Suppressor macrophage treated with lipopolysaccharide for 4 hours (primary cell): Measurements from ENCODE around the gene CDH15.
"Not testable (repeated sequence)": the region's sequence is repeated elsewhere in the genome, so short reads cannot be mapped to it uniquely, and the experiment has no call there.

Source experiments
- DNase-seq: peaks from one replicate; pipeline ENCODE4 v3.0.0-alpha.2; 2020

CDH15 gene

GRCh38 chr16:89202422-89203215 is 31.1 kb downstream of the CDH15 start:
- DNase-seq = no peak

GRCh38 chr16:89207993-89208392 is 36.4 kb downstream of the CDH15 start:
- DNase-seq = no peak

GRCh38 chr16:89209522-89210044 is 38.0 kb downstream of the CDH15 start:
- DNase-seq = no peak

- no peak for DNase-seq
These were observed 38.8 kb downstream of the CDH15 start for GRCh38 chr16:89210165-89210903.

GRCh38 chr16:89210904-89211515 is 39.5 kb downstream of the CDH15 start:
- no peak for DNase-seq

GRCh38 chr16:89216315-89217137 is 45.0 kb downstream of the CDH15 start:
- DNase-seq = peak; percentile 81

- no peak for DNase-seq
These were observed 45.5 kb downstream of the CDH15 start for GRCh38 chr16:89217138-89217387.

GRCh38 chr16:89217388-89218191 is 46.0 kb downstream of the CDH15 start, which contains the start of gene ZNF778:
ZNF778 (plus strand) TSS chr16:89217703; CDS start chr16:89221128, 3,425 bp downstream.
- DNase-seq = peak; percentile 90

- DNase-seq = no peak
These were observed 47.8 kb downstream of the CDH15 start for GRCh38 chr16:89219365-89219764.

- no peak for DNase-seq
These were observed 50.1 kb downstream of the CDH15 start for GRCh38 chr16:89221604-89222003.

- DNase-seq = no peak
These were observed 51.4 kb downstream of the CDH15 start for GRCh38 chr16:89222931-89223330.

- no peak for DNase-seq
These were observed 53.1 kb downstream of the CDH15 start for GRCh38 chr16:89224665-89225064.

- DNase-seq = no peak
These were observed 58.7 kb downstream of the CDH15 start for GRCh38 chr16:89230255-89230654.

- no peak for DNase-seq
These were observed 60.6 kb downstream of the CDH15 start for GRCh38 chr16:89232107-89232506.

- DNase-seq = peak; percentile 17
These were observed 62.3 kb downstream of the CDH15 start for GRCh38 chr16:89233678-89234490.

GRCh38 chr16:89237733-89238132 is 66.2 kb downstream of the CDH15 start:
- DNase-seq = no peak

GRCh38 chr16:89241187-89242007 is 69.8 kb downstream of the CDH15 start:
- DNase-seq = peak; percentile 65

- DNase-seq = no peak
These were observed 71.2 kb downstream of the CDH15 start for GRCh38 chr16:89242795-89243200.

GRCh38 chr16:89243664-89244063 is 72.1 kb downstream of the CDH15 start:
- no peak for DNase-seq

- not testable (repeated sequence) for DNase-seq
These were observed 72.7 kb downstream of the CDH15 start for GRCh38 chr16:89244264-89244663.
